NCI-H82 treated with DMSO at 0.1 percent for 48 hours (cell line): ENCODE results near the gene DNASE1L1.

Experiments
- DNase-seq: peaks from one replicate; lab custom pipeline; 2025; ENCODE audit not compliant: unreplicated experiment; lab: John Stamatoyannopoulos, UW

The DNASE1L1 gene, protein sequence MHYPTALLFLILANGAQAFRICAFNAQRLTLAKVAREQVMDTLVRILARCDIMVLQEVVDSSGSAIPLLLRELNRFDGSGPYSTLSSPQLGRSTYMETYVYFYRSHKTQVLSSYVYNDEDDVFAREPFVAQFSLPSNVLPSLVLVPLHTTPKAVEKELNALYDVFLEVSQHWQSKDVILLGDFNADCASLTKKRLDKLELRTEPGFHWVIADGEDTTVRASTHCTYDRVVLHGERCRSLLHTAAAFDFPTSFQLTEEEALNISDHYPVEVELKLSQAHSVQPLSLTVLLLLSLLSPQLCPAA

DNA sequence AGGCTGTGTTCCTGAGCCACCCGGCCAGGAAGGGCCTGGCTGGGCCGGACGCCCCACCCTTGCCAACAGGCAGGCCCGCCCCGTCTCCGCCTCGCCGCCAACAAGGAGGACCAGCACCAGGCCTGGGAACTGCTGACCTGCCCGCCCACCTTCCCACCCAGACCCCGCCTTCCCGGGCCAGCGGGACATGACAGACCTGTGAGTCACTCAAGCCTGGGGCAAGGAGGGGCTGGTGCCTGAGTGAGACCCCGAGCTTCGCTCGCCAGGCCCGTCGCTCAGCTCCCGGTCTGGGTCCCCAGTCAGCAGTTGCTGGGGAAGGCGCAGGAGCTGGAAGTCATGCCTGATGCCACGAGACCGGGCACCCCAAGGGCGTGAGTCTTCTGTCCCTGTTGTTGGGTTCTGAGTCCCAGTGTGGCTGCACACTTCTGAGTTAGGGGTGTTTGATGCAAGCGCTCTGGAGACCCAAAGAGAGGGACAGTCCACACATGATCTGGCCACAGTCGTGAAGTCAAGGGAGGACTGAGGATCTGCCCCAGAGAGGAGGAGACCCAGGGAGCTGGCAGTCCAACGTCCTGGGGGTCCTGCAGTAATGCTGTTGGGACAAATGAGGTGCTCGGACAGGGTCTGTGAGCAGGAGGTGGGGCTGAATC, at the start of gene DNASE1L1:
DNASE1L1 (minus strand) TSS at position 33 of the 650 bp plus-strand sequence. CDS start 3,686 bp downstream, outside the sequence.
- no peak for DNase-seq

DNA sequence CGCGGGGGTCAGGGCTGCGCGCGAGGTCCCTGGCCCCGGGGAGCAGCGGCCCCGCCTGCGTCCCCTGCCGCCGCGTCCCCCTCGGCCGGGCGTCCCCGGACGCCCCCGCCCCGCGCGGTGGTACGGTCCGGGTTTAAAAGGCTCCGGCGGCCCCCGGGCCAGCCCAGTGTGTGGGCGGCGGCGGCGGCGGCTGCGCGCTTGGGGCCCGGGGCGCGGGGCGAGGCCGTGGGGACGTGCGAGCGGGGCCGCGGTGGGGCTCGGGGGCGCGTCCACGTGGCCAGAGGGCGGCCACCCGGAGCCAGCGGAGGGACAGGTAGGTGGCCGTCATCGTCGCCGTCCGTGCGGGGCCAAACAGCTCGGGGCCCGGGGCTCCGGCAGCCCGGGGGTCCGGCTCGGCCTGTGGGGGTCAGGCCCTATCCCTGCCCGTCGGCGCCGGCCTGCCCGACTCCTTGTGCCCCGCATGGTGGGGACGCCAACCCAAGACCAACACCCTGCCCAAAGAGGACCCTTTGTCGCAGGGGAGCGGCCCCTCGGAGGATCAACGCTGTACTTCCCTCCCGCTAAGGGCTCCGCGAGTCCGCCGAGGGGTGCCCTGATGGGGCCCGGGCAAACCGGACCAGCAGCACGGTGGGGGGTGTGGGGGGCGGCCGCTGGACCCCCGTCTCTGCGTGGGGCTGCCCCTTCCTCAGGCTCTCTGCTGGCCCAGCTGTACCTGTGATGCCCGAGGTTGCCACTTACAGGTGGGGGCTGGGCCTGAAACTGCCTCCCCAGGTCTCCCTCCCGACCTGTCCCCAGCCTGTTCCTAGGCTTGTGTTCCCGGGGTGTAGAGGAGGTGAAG, 49.3 kb upstream of the DNASE1L1 start, which contains the start of gene PLXNA3:
PLXNA3 (plus strand) TSS at position 166 of the 838 bp plus-strand sequence. CDS start 1,903 bp downstream, outside the sequence.
- no peak for DNase-seq

DNA sequence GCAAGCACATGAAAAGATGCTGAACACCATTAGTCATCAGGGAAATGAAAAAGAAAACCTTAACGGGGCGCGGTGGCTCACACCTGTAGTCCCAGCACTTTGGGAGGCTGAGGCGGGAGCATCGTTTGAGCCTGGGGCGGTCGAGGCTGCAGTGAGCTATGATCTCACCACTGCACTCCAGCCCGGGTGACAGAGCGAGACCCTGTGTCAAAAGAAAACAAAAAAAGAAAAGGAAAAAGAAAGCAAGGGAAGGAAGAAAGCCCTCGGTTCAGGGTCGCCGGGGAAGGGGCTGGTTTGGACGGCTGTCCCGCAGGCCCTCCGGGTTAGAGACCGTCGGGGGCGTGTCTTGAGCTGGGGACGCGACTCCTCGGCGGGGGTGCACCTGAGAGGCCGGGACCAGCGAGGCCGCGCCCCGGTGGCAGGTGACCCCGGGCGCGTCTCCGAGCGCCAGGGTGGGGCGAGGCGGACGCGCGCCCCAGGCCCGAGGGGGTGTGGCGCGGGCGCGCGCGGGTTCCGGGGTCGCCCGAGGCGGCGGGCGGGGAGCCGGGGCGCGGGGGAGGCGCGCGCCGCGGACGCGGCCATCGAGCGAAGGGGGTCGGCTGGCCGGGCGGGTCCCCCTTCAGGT, 48.5 kb upstream of the DNASE1L1 start:
- DNase-seq: no peak

DNA sequence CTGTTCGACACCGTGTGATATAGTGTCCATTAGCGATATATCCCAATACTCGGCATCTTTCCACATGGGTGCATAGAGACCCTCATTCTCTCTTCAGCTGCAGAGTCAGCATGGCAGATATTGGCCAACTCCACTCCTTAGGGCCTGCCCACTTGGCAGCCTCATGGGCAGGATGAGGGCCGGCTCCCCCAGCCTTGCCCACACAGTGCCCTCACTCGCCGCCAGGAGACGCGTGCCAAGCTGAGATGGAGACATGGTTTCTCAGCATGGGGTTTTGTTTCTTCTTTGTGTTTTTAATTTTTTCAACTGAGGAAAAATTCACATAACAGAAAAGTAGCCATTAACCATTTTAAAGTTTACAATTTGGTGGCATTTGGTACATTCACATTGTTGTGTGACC, 43.8 kb upstream of the DNASE1L1 start:
- no peak for DNase-seq

DNA sequence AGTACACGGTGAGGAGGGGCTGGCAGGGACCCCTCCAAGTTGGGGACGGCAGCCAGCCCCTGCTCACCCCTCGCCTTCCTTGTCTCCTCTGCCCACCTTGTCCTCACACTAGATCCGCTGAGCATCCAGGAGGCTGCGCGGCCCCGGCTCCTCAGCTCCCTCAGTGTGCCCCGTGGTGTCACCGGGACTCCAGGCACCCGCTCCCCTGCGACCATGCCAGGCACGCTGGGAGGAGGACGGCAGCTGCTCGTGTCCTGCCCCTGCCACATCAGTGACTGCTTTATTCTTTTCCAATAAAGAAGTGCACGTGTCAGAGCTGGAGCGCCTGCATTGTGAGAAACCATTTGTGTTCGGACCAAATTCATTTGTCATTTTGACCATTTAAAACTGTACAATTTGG, 41.3 kb upstream of the DNASE1L1 start:
- no peak for DNase-seq

DNA sequence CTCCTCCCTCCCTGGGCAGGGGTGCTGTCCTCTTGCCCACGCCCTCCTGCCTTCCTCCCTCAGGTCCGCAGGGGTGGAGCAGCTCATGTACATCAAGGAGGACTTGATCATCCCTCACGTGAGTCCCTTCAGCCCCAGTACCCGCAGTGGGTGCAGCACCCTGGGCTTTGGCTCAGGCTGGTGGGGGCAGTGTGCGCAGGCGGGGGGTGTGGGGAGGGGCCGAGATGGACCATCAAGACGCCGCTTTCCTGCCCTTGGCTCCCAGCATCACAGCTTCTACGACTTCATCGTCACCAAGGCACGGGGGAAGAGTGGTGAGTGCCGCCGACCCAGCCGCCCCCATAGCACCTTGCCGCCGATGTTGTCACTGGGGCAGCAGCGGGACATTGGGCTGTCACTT, 40.6 kb upstream of the DNASE1L1 start:
- no peak for DNase-seq

DNA sequence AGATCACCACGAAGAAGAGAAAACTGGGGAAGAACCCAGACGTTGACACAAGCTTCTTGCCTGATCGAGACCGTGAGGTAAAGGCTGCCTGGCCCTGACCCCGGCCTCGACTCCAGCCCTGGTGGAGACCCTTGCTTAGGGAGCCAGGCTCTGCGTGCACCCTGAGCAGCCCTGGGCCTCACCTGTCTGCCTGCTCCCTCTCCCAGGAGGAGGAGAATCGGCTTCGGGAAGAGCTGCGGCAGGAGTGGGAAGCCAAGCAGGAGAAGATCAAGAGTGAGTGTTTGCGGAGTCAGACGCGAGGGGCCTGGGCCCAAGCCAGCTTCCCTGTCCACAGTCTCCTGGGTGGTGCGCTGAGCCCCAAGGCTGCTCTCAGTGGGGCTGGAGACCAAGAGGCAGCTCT, 39.4 kb upstream of the DNASE1L1 start:
- no peak for DNase-seq

DNA sequence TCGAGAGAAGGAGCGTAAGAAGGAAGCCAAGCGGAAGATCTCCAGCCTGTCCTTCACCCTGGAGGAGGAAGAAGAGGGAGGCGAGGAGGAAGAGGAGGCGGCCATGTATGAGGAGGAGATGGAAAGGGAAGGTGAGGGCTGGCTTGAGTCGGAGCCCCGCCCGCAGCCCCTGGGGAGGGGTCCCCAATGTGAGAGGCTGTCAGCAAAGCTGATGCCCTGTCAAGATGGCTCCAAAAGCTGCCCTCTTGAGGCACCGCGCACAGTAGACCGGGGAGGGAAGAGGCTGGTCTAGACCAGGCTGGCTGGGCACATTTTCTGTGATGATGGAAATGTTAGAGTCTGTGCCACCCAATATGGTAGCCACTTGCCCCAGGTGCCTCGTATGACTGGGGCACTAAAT, 37.4 kb upstream of the DNASE1L1 start:
- no peak for DNase-seq

DNA sequence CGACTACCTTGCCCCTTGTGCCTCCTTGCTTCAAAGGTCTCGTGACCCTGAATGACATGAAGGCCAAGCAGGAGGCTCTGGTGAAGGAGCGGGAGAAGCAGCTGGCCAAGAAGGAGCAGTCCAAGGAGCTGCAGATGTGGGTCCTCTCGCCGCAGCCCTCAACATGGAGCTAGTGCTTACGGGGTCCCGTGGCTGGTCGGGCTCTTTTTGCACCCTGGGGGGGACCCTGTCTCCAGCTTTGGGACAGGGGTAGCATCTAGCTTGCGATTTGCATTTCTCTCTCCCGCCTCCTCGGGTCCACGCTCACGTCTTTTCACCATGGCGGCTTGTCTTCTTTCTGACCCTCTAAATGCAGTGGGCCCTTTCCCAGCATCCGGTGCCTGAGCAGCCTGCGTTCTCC, 36.7 kb upstream of the DNASE1L1 start:
- DNase-seq: no peak

DNA sequence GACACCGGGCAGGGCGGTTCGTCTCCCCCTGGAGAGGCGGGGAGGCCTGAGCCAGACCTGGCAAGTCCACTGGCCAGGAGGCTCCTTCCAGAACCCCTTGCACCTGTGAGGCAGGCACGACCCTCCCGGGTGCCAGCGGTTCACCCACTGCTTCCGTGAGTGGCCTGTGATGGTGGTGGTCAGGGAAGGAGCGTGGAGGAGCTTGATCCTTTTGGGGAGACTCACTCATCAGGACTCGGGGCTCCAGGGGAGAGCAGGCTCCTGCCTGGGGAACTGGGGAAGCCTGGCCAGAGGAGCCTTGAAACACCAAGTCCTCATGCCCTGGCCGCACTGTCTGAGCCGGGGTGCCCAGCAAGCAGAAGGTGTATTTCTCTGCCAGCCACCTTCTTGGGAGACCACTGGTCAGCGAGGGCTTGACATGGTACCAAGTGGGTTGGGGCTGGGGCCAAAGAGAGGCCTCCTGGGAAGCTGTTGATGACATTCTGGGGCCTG, 35.7 kb upstream of the DNASE1L1 start:
- no peak for DNase-seq

DNA sequence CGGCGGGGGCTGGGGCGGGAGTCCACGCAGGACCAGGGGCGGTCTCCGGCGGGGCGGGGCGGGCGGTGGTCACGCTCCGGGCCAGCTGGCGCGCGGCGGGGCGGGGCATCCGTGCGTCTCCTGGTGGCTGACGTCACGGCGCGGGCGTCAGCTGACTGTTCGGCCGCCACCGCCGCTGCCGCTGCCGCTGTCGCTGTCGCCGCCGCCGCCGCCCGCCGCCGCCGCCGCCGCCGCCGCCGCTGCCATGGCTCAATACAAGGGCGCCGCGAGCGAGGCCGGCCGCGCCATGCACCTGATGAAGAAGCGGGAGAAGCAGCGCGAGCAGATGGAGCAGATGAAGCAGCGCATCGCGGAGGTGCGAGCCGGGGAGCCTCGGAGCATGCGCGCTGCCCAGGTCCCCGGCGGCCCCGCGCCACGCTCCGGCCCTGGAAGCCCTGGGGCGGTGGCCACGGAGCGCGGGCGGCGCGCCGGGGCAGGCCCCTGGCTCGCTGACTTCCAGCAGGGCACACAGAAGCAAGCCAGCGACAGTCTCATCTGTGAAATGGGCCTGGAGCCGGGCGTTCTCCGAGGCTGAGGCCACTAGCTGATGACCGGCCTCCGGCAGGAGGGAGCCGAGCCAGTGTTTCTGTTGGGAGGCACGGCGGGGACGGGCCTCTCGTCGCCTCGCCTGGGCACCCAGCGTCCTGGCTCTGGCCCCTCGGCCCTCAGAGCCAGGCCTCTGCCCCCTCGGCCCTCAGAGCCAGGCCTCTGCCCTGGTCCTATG, 35.1 kb upstream of the DNASE1L1 start, which contains the start of gene FAM50A:
FAM50A (plus strand) TSS at position 150 of the 763 bp plus-strand sequence; CDS start at position 245, 95 bp downstream.
- peak; percentile 26 for DNase-seq

DNA sequence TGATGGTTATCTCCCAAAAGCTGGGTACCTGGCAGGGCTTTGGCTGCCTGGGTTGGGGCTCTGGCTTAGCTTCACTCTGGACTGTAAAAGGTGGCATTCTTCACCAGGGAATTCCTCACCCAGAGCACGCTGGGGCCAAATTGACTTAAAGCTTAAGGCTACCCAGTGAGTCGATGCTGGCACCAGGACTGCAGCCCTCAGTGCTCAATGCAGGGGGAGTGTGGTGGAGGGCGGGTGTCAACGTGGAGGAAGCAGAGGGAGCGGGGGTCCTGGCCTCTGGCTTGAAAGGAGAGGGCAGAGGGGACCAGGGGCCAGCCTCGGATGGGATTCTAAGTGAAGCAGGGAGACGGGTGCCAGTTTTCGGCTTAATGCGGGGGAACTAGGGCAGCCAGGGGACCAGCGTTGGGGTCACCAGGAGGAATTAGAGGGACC, 34.4 kb upstream of the DNASE1L1 start:
- no peak for DNase-seq

DNA sequence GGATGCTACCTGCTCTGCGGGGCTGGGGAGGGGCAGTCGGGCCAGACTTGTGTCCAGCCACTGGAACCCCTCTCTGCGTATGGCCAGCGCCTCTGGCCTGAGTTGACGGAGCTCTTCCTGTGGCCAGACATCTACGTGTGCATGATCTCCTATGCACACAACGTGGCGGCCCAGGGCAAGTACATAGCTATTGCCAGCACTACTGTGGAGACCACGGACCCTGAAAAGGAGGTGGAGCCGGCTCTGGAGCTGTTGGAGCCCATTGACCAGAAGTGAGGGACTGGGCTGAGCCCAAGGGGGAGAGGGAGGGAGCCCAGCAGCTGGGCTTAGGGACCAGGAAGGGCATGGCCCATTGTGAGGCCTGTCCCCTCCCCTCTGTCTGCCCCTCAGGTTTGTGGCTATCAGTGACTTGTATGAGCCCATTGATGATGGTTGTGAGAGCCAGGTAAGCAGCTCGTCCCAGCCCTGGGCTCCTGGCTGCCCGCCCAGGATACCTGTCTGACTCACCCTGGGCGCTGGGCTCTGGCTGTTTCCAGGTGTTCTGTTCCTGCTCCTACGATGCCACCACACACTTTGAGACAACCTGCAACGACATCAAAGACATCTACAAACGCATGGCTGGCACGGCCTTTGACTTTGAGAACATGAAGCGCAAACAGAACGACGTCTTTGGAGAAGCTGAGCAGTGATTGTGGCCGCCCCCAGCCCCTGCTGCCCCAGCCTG, 33.1 kb upstream of the DNASE1L1 start:
- DNase-seq: no peak

DNA sequence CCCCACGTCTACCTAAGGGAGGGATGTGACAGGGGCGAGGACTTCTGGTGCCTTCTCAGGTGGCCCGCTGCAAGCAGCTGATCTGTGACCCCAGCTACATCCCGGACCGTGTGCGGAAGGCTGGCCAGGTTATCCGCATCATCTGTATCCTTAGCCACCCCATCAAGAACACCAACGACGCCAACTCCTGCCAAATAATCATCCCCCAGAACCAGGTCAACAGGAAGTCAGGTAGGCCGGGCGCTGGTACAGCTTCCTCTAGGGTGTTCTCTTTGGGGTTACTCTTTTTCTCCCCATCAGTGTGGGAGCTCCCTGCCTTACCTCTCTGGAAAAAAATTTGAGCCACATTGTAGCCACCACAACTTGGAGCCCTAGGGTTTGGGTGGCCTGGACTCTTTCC, 32.5 kb upstream of the DNASE1L1 start:
- DNase-seq: no peak

DNA sequence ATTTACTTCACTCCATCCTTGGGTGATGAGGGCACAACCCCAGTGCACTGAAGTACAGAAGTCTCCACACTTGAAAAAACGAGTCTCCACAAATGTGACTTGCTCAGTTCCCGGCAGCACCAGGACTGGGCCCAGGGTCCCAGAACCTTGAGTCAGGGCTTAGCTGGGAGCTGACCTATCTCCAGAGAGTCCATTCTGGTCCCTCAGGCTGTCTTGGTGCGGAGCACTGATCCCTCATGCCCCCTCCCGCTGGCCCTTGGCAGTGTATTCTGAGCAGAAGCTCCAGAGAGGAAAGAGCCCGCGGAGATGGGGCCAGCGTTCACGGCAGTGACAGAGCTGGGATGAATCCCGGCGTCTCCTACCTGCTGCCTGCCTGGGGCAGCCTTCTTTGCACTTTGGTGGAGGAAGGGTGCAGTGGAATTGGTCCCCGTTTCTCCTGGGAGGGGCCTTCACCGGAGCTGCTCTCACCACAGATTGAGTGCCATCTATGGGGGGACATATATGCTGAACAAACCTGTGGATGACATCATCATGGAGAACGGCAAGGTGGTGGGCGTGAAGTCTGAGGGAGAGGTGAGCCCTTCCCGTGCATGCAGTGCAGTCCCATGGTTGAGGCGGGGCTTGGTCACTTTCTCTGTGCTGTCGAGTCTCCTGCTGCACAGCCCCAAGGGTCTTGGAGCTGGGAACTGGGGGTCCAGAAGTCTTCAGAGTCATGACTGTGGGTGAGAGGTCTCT, 31.7 kb upstream of the DNASE1L1 start:
- no peak for DNase-seq

DNA sequence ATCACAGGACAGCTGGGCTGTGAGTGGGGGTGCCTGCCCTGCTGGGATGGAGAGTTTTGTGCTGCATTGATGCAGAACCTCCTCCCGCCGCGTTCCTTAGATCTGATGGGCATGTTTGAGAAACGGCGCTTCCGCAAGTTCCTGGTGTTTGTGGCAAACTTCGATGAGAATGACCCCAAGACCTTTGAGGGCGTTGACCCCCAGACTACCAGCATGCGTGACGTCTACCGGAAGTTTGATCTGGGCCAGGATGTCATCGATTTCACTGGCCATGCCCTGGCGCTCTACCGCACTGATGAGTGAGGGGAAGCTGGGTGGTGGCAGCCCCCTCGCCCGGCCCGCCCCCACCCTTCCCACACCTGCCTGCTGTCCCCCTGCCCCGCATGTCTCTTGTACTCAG, 30.8 kb upstream of the DNASE1L1 start:
- no peak for DNase-seq

DNA sequence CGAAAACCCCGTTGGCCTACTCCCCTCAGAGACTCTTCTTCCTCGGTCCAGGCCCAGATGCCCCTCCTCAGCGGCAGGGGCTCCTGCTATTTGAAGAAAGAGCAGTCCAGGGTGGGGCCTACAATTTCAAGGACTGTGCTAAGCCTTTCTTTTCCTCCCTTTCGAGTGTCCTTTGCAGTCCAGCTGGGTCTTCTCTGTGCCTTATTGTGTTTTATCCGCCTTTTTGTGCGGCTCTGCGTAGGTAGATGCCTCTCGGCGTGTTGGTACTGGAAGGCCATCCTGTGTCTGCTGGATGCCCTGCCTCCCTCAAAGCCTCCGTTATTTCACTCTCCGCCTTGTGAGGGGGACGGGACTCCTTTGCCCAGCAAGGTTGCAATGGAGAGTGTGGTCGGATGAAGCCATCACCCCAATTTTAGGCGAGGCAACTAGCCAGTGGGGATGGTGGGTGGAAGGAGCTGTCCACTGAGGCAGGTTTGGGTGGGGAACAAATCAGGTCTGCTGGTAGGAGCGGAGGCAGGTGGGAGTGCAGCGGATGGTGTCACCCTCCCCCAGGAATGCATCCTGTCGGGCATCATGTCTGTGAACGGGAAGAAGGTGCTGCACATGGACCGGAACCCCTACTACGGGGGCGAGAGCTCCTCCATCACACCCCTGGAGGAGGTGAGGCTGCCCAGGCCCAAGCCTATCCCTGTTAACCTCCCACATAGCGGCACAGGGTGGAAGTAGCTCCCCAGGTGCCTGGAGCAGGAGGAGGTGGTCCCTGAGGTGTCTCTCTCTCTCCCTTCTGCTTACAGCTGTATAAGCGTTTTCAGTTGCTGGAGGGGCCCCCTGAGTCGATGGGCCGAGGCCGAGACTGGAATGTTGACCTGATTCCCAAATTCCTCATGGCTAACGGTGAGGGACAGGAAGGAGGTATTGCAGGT, 29.2 kb upstream of the DNASE1L1 start:
- DNase-seq: no peak
